ENCODE measurements around the gene CTPS2. TPM values are rescaled to one million over a fixed set of nuclear protein-coding genes. Genes with fewer than 3 reads are reported as not detected.

CTPS2 gene
- total RNA-seq, 1 donor from 2014 or later = 78.1 TPM

DNA sequence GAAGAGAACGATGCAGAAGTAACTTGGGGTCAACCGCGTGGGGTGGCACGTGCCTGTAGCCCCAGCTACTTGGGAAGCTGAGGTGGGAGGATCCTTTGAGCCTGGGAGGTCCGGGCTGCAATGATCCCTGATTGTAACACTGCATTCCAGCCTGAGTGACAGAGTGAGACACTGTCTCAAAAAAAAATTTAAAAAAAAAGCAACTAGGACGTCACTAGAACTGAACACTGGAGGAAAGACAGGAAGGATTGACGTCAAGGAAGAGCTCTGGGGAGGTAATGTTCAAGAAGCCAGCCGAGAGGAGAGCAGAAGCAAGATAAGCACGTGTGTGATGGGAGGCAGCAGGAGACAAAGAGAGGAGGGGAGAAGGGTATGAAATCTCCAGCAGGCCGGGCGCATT, 33.8 kb downstream of the CTPS2 start:
- Mint-ChIP-seq H3K9me3 (no peaks in the 10 kb centered on the region), H3K27ac (peak overlapping the region; percentile 7), H3K27me3 (ENCODE audit: low read depth) (no peaks in the 10 kb centered on the region), H3K4me1 (no peaks in the 10 kb centered on the region), H3K4me3 (no peak overlapping the region), H3K36me3 (peaks cover 50% of the 10 kb centered on the region)
- TF ChIP-seq, protein P1, sequence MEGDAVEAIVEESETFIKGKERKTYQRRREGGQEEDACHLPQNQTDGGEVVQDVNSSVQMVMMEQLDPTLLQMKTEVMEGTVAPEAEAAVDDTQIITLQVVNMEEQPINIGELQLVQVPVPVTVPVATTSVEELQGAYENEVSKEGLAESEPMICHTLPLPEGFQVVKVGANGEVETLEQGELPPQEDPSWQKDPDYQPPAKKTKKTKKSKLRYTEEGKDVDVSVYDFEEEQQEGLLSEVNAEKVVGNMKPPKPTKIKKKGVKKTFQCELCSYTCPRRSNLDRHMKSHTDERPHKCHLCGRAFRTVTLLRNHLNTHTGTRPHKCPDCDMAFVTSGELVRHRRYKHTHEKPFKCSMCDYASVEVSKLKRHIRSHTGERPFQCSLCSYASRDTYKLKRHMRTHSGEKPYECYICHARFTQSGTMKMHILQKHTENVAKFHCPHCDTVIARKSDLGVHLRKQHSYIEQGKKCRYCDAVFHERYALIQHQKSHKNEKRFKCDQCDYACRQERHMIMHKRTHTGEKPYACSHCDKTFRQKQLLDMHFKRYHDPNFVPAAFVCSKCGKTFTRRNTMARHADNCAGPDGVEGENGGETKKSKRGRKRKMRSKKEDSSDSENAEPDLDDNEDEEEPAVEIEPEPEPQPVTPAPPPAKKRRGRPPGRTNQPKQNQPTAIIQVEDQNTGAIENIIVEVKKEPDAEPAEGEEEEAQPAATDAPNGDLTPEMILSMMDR (IDR thresholded peaks at IDR 0.05; ENCODE audit: unreplicated experiment) = no peak
- no peak for DNase-seq (ENCODE audit: low spot score in 2 of 2, unreplicated experiment in 2 of 2)

DNA sequence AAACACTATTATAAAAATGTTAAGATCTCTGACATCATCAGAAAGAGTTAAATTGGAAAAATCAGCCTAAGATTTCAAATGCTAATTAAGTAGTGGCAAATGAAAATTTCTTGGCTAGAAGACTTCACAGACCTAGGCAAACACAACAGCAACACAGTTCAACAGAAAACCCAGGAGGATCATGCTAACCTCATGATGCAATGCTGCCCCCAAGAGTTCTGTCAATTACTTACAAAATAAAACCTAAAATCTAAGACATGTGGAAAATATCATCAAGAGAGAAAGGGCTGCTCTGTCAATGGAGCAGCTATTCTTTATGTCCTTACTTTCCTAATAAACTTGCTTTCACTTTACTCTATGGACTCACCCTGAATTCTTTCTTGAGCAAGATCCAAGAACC, 41.5 kb downstream of the CTPS2 start:
- TF ChIP-seq, protein P1 (IDR thresholded peaks at IDR 0.05; ENCODE audit: unreplicated experiment) = no peak
- Mint-ChIP-seq H3K27me3 (ENCODE audit: low read depth) (no peaks in the 10 kb centered on the region), H3K27ac (no peak overlapping the region), H3K9me3 (no peaks in the 10 kb centered on the region), H3K4me3 (no peak overlapping the region), H3K4me1 (no peaks in the 10 kb centered on the region), H3K36me3 (peaks cover 43% of the 10 kb centered on the region)
- no peak for DNase-seq (ENCODE audit: low spot score in 2 of 2, unreplicated experiment in 2 of 2)

DNA sequence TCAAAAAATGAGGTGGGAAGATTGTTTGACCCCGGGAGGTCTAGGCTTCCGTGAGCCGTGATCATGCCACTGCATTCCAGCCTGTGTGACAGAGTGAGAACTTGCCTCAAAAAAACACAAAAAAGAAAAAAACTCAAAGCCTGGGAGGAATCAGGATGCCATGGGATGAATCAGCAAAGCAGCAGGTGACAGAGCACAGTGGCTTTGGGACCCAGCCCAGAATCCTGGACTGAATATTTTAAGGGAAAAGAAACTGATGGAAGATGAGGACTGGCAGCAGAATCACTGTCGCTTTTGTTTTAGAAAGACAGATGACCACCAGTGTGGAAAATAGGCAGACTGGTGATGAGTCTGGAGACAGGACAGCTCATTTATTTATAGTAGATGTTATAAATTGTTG, 45.9 kb downstream of the CTPS2 start:
- Mint-ChIP-seq H3K4me3 (no peak overlapping the region), H3K9me3 (no peaks in the 10 kb centered on the region), H3K27me3 (ENCODE audit: low read depth) (no peaks in the 10 kb centered on the region), H3K4me1 (no peaks in the 10 kb centered on the region), H3K27ac (peak overlapping the region; percentile 51), H3K36me3 (peaks cover 47% of the 10 kb centered on the region)
- TF ChIP-seq, protein P1 (IDR thresholded peaks at IDR 0.05; ENCODE audit: unreplicated experiment) = no peak
- DNase-seq (ENCODE audit: low spot score in 2 of 2, unreplicated experiment in 2 of 2) = no peak

DNA sequence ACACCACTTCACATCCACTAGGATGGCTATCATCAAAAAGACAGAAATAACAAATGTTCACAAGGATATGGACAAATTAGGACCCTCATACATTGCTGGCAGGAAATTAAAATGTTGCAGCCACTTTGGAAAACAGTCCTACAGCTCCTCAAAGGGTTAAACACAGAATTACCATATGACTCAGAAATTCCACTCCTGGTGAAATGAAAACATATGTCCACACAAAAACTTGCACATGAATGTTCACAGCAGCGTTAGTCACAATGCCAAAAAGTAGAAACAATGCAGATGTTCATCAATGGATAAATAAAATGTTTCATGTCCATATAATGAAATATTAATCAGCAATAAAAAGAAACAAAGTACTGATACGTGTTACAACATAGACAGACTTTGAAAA, 47.4 kb downstream of the CTPS2 start:
- peak overlapping the region; percentile 29 for H3K27ac Mint-ChIP-seq
- TF ChIP-seq, protein P1 (IDR thresholded peaks at IDR 0.05; ENCODE audit: unreplicated experiment) = no peak
- DNase-seq (ENCODE audit: low spot score in 2 of 2, unreplicated experiment in 2 of 2) = no peak
- no peaks in the 10 kb centered on the region for H3K4me1 Mint-ChIP-seq
- H3K36me3 Mint-ChIP-seq = peaks cover 43% of the 10 kb centered on the region
- no peak overlapping the region for H3K4me3 Mint-ChIP-seq
- H3K27me3 Mint-ChIP-seq (ENCODE audit: low read depth) = no peaks in the 10 kb centered on the region
- H3K9me3 Mint-ChIP-seq = no peaks in the 10 kb centered on the region

DNA sequence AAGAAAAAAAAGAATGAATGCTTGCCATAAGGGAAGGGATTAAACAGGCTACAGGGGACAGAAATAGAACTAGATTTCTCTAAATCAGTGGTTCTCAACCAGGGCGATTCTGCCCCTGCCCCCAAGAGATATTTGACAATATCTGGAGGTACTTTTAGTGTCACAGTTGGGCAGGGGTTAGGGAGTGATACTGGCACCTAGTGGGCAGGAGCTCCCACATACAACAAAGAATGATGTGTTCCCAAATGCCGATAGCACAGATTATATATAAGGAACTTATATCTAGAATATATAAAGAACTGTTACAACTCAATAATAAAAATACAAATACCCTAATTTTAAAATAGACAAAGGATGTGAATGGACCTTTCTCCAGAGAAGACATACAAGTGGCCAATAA, 47.8 kb downstream of the CTPS2 start:
- Mint-ChIP-seq H3K27me3 (ENCODE audit: low read depth) (no peaks in the 10 kb centered on the region), H3K36me3 (peaks cover 48% of the 10 kb centered on the region), H3K27ac (no peak overlapping the region), H3K4me3 (no peak overlapping the region), H3K9me3 (no peaks in the 10 kb centered on the region), H3K4me1 (no peaks in the 10 kb centered on the region)
- DNase-seq (ENCODE audit: low spot score in 2 of 2, unreplicated experiment in 2 of 2) = no peak
- TF ChIP-seq, protein P1 (IDR thresholded peaks at IDR 0.05; ENCODE audit: unreplicated experiment) = no peak

DNA sequence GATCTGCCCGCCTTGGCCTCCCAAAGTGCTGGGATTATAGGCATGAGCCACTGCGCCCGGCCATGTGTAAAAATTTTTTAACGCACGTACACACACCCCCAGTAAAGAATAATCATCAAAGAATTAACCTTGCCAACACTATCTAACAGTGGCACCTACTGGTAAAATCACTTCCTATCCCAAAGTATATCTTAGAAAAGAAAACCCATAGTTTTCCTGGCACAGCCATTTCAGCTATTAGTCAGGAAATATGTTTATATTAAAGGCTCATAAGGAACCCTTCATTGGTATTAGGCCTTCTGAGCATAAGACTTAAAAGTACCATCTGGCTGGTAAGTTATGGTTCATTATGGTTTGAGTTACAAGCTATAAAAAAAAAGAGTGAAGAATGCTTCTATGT, 48.4 kb downstream of the CTPS2 start:
- H3K27ac Mint-ChIP-seq = no peak overlapping the region
- H3K27me3 Mint-ChIP-seq (ENCODE audit: low read depth) = no peaks in the 10 kb centered on the region
- no peak overlapping the region for H3K4me3 Mint-ChIP-seq
- no peaks in the 10 kb centered on the region for H3K4me1 Mint-ChIP-seq
- peaks cover 48% of the 10 kb centered on the region for H3K36me3 Mint-ChIP-seq
- H3K9me3 Mint-ChIP-seq = no peaks in the 10 kb centered on the region
- DNase-seq (ENCODE audit: low spot score in 2 of 2, unreplicated experiment in 2 of 2) = no peak
- TF ChIP-seq, protein P1 (IDR thresholded peaks at IDR 0.05; ENCODE audit: unreplicated experiment) = no peak
